ENCODE measurements around the gene EFNA5. TPM values are rescaled to one million over a fixed set of nuclear protein-coding genes. Genes with fewer than 3 reads are reported as not detected.

The EFNA5 gene
- total and polyA plus RNA-seq, 8 donors, result 0.29 to 187 (median 3.1) TPM

GRCh38 chr5:107401470-107402122 is 269.1 kb downstream of the EFNA5 start:
- intact Hi-C loops (cut with DNase I; ENCODE audit: low total_unique reads), result no loop called here
- no peak for TF ChIP-seq EP300 (IDR thresholded peaks at IDR 0.05)
- no peak for TF ChIP-seq POLR2A (IDR thresholded peaks at IDR 0.05)
- no peak for TF ChIP-seq POLR2AphosphoS5 (IDR thresholded peaks at IDR 0.05)
- no peak for TF ChIP-seq CTCF (IDR thresholded peaks at IDR 0.05)
- no peak for DNase-seq
- Histone ChIP-seq H3K27ac (no peak overlapping the region), H3K36me3 (no peaks in the 10 kb centered on the region), H3K4me1 (peaks cover 0 to 12% (median 0%) of the 10 kb centered on the region in 4 donors), H3K27me3 (no peaks in the 10 kb centered on the region), H3K9me3 (no peaks in the 10 kb centered on the region), H3K4me3 (no peak overlapping the region)
- 73 to 87% (median 80%) methylated on average over 5 of the region's 5 CpGs for WGBS, 5 donors

GRCh38 chr5:107400328-107400727 is 270.4 kb downstream of the EFNA5 start:
- Histone ChIP-seq H3K9me3 (no peaks in the 10 kb centered on the region), H3K4me3 (no peak overlapping the region), H3K27ac (no peak overlapping the region), H3K4me1 (peaks cover 0 to 12% (median 0%) of the 10 kb centered on the region in 4 donors), H3K36me3 (no peaks in the 10 kb centered on the region), H3K27me3 (no peaks in the 10 kb centered on the region)
- no peak for DNase-seq
- intact Hi-C loops (cut with DNase I; ENCODE audit: low total_unique reads), result no loop called here
- WGBS, 5 donors, result 87 to 96% (median 89%) methylated on average over 2 of the region's 2 CpGs
- TF ChIP-seq POLR2AphosphoS5 (IDR thresholded peaks at IDR 0.05), result no peak
- TF ChIP-seq EP300 (IDR thresholded peaks at IDR 0.05), result no peak
- no peak for TF ChIP-seq POLR2A (IDR thresholded peaks at IDR 0.05)
- TF ChIP-seq CTCF (IDR thresholded peaks at IDR 0.05), result no peak

GRCh38 chr5:107398703-107399102 is 272.0 kb downstream of the EFNA5 start:
- H3K9me3 ChIP-seq, result no peaks in the 10 kb centered on the region
- intact Hi-C loops (cut with DNase I; ENCODE audit: low total_unique reads), result no loop called here
- peaks cover 0 to 9% (median 0%) of the 10 kb centered on the region in 4 donors for H3K4me1 ChIP-seq
- H3K4me3 ChIP-seq, result no peak overlapping the region
- no peak for TF ChIP-seq POLR2AphosphoS5 (IDR thresholded peaks at IDR 0.05)
- no peak for TF ChIP-seq CTCF (IDR thresholded peaks at IDR 0.05)
- no peak for TF ChIP-seq EP300 (IDR thresholded peaks at IDR 0.05)
- TF ChIP-seq POLR2A (IDR thresholded peaks at IDR 0.05), result no peak
- DNase-seq, result no peak
- no peaks in the 10 kb centered on the region for H3K36me3 ChIP-seq
- WGBS, 5 donors, result 93 to 97% (median 94%) methylated on average over 3 of the region's 3 CpGs
- no peaks in the 10 kb centered on the region for H3K27me3 ChIP-seq
- no peak overlapping the region for H3K27ac ChIP-seq

GRCh38 chr5:107396351-107396690 is 274.4 kb downstream of the EFNA5 start:
- no peaks in the 10 kb centered on the region for H3K4me1 ChIP-seq
- no peaks in the 10 kb centered on the region for H3K27me3 ChIP-seq
- TF ChIP-seq EP300 (IDR thresholded peaks at IDR 0.05), result no peak
- TF ChIP-seq POLR2A (IDR thresholded peaks at IDR 0.05), result no peak
- no peak for TF ChIP-seq POLR2AphosphoS5 (IDR thresholded peaks at IDR 0.05)
- TF ChIP-seq CTCF (IDR thresholded peaks at IDR 0.05), result no peak
- H3K36me3 ChIP-seq, result no peaks in the 10 kb centered on the region
- H3K9me3 ChIP-seq, result no peaks in the 10 kb centered on the region
- H3K4me3 ChIP-seq, result no peak overlapping the region
- WGBS, 5 donors, result 91 to 97% (median 94%) methylated on average over 1 of the region's 1 CpG
- no peak overlapping the region for H3K27ac ChIP-seq
- intact Hi-C loops (cut with DNase I; ENCODE audit: low total_unique reads), result no loop called here
- DNase-seq, result no peak
